DMS53 treated with DMSO at 0.1 percent for 48 hours (cell line): Measurements from ENCODE around the gene AHCYL2.
"Not testable (repeated sequence)": the region's sequence is repeated elsewhere in the genome, so short reads cannot be mapped to it uniquely, and the experiment has no call there.

ENCODE experiments used
- DNase-seq: peaks from one replicate; lab custom pipeline; 2025; ENCODE audit not compliant: unreplicated experiment; lab: John Stamatoyannopoulos, UW

AHCYL2 gene

DNA sequence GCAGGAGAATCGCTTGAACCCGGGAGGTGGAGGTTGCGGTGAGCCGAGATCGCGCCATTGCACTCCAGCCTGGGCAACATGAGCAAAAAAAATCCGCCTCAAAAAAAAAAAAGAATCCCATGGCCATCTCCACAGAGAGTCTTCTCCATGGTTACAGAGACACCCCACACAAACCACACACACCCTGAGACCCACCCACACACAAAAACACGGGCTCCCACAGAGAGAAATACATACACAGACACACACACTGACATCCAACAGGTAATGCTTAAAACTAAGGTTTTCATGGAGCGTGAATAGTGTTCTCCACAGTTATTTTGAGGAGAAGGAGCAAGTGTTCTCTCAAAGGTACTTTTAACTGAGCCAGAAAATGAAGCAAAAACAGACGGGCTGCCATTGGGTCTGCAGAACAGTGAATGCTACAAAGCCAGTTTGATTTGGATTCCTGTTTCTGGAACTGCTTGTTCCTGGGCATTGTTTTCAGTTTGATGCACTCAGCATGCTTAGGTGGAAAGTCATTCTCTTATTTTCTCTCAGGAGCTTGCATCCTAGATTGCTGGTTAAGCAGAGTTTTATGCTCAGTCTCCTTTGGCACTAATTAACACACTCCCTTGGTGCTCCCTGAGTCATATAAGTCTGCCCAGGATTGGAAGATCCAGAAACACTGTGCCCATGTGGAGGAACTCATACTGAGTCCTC lies 15.4 kb downstream of the AHCYL2 start:
- DNase-seq, result no peak

DNA sequence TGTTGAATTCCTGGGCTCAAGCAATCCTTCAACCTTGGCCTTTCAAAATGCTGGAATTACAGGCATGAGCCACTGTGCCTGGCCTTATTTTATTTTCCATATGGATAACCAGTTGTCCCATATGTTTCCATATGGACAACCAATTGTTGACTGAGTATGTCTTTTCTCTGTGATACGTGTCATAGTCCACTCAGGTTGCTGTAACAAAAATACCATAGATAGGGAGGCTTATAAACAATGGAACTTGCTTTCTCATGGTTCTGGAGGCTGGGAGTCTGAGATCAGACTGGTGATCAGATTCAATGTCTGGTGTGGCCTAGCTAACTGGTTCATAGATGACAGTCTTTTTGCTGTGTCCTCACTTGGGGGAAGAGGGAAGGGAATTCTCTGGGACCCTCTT lies 19.4 kb downstream of the AHCYL2 start:
- DNase-seq, result no peak

- DNase-seq, result no peak
These were observed 20.7 kb downstream of the AHCYL2 start for GRCh38 chr7:129245533-129245932.

- DNase-seq, result no peak
These were observed 22.3 kb downstream of the AHCYL2 start for GRCh38 chr7:129247087-129247486.

DNA sequence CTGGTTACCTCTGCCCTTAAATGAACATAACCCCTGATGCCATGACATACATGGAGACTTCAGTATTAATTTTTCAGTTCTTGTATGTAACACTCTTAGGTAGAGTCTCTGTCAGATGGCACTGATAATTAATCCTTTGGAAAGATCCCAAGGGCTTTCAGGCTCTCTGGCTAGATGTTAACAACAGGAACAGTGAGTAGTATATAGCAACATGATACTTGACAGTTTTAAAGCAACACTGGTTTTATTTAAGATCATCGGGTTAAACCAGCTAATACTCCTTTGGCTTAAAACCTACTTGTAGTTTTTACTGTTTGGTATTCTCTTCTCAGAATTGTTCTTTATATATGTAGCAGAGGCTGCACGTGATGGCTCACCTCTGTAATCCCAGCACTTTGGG lies 27.3 kb downstream of the AHCYL2 start:
- no peak for DNase-seq

DNA sequence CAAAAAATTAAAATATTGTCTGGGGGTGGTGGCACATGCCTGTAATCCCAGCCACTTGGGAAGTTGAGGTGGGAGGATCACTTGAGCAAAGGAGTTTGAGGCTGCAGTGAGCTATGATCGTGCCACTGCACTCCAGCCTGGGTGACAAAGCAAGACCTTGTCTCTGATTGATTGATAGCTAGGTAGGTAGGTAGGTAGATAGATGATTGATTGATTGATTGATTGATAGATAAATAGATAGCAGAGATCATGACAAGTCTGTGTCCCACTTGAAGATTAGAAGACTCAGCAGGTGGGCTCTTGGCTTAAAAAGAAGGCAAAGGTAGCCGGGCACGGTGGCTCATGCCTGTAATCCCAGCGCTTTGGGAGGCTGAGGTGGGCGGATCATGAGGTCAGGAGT lies 27.8 kb downstream of the AHCYL2 start:
- DNase-seq, result not testable (repeated sequence)

- no peak for DNase-seq
These were observed 31.0 kb downstream of the AHCYL2 start for GRCh38 chr7:129255800-129256199.

DNA sequence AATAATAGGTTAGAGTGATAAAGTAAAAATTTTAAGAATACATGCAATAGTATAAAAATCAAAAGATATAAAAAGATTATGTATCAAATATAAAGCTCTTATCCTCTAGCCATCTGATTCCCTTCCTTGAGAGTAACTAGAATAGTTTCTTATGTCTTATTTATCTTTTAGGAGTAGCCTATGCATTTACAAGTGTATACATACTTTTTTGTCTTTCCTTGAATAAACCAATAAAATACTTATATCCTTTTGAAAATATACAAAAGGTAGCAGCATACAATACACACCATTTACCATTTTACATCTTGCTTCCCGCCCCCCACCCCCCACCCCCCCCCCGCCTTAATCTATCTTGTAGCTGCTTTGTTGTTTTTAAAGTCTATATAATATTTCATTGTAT lies 31.4 kb downstream of the AHCYL2 start:
- no peak for DNase-seq

DNA sequence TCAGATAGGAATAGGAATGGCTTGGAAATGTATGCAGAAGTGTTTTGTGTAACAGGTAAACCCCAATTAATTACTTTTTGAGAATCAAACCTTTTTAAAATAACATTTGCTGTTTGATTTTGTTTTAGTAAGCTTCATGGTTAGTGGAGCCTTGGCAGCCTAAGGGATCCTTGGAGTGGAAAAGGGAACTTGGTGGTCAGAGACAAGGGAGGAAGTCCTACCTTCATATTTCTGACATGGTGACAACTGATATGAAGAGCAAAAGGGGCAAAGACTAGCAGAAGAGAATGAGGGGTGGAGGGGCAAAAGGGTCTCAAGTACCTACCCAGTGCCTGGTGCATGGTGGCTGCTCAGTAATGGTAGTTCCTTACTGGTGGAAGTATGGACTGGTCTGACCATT lies 32.3 kb downstream of the AHCYL2 start:
- no peak for DNase-seq

- no peak for DNase-seq
These were observed 34.0 kb downstream of the AHCYL2 start for GRCh38 chr7:129258649-129259389.

DNA sequence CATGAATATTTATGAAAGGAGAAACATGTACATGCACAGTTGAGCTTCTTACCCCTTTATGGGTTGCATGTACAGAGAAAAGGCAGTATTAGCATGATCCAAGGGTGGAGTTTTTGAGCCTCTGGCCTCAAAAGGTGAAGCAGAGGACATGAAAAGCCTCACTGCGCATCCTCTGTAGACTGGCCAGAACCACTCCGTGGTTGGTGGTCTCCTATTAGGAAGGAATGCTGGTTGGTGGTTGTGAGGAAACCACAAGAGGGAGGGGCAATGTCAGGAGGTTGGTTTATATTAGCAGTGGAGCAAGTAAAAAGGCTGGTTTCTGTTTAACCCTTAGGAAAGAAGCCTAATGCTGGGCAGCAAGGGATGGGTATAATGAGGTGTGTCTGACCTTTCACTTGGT lies 37.5 kb downstream of the AHCYL2 start:
- no peak for DNase-seq

GRCh38 chr7:129263168-129263567 lies 38.3 kb downstream of the AHCYL2 start:
- no peak for DNase-seq

- DNase-seq, result peak; percentile 25
These were observed 39.7 kb downstream of the AHCYL2 start for GRCh38 chr7:129264534-129264933.

- DNase-seq, result no peak
These were observed 40.5 kb downstream of the AHCYL2 start for GRCh38 chr7:129265328-129265727.

DNA sequence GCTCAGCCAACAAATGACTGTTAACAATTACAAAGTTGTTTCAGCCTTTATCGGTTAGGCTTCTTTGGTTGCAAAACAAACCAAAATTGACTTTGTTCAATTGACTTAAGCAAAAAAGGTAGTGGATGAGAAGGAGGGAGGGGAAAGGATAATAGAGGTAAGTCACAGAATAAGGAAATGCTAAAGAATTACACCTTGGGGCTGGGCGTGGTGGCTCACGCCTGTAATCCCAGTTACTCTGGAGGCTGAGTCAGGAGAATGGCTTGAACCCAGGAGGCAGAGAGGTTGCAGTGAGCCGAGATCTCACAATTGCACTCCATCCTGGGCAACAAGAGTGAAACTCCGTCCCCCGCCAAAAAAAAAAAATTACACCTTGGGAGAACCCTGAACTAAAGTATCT lies 41.4 kb downstream of the AHCYL2 start:
- DNase-seq, result no peak

DNA sequence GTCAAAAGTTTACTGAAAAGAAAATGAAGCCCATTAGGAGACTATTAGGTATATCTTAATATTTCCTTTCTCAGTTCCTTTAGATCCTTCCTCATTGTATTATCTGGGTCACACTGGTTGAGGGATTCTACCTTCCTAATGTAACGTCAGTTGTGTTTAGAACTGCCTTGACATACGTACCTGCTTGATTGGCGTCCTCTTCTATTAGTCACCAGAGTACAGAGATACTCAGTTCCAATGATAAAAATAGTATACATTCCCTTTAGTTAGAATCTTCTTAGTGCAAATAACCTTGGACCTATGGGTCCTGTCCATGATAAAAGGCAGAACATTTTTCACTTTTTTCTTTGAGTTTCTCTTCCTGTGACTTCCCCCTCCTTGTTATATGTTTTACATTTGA lies 45.2 kb downstream of the AHCYL2 start:
- DNase-seq, result no peak

DNA sequence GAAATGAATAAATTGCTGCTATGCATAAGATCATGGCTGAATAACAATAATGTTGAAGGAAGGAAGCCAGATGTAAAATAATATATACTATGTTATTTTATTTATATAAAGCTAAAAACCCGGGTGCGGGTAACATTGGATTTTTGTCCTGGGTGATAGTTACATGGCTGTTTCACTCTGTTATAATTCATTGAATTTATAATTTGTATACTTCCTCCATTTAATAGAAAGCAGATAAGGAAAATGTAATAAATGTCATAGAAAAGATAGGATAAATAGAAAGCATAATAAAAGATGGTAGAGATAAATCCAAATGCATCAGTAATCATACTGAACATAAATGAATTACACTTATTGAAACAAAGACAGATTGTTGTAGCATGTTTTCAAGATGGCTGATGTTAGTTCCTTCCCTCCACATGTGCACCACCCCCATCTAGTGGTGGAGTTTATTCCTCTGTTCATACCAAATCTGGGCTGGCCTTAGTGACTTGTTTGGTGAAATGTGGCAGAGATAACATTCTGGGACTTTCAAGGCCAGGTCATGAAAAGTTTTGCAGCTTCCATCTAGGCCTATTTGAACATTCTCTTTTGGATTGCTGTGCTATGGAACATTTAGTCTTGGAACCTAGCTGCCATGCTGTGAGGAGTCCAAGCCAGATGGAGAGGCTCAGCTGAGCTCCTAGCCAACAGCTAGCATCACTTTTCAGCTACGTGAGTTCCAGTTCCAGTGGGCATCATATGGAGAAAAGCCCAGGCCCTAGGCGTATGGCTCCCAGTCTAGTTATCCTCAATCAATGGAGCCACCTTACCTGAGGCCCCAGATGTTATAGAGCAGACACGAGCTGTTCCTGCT lies 46.9 kb downstream of the AHCYL2 start:
- DNase-seq, result peak; percentile 61

- DNase-seq, result no peak
These were observed 49.1 kb downstream of the AHCYL2 start for GRCh38 chr7:129273936-129274335.

DNA sequence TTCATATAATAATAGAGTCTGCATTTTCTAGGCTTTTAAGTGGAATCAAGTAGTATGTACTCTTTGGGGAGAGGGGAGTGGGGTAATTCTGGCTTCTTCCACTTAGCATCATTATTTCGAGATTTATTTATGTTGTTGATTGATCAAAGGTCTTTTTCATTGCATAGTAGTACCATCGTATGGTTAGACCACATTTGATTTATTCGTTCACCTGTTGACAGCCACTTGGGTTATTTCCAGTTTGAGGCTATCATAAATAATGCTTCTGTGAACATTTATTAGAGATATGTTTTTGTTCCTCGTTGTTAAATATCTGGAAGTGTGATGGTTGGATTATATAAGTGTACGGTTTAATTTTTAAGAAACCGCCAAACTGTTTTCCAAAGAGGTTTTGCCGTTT lies 52.8 kb downstream of the AHCYL2 start:
- no peak for DNase-seq

DNA sequence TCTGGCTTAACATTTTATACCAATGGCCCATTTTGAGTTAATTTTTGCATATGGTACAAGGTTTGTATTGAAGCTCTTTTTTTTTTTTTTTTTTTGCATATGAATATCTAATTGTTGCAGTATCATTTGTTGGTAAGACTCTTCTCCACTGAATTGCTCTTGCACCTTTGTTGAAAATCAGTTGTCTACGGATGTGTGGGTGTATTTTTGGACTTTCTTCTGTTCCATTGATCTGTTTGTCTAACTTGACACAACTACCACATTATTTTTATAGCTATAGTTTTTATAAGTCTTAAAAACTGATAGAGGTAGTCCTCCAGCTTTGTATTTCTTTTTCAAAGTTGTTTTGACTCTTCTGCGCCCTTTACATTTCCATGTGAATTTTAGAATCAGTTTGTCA lies 53.9 kb downstream of the AHCYL2 start:
- DNase-seq, result no peak

- DNase-seq, result no peak
These were observed 54.9 kb downstream of the AHCYL2 start for GRCh38 chr7:129279757-129280156.

DNA sequence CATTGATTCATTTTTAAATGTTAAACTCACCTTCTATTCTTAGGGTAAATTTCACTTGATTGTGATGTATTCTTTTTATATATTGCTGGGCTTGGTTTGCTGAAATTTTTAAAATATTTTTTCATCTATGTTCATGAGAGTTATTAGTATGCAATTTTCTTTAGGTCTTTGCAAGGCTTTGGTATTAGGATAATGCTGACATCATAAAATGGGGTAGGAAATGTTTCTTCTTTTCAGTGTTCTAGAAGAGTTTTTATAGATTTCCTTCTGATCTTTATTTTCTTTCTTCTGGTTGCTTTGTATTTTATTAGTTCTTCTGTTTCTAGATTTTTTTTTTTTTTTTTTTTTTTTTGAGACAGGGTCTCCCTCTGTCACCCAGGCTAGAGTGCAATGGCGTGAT lies 56.3 kb downstream of the AHCYL2 start:
- DNase-seq, result no peak
